GM21619 (cell line): ENCODE results near the gene ADTRP.

ENCODE experiments used
- ATAC-seq: cut with Tn5 transposase; IDR thresholded peaks from one replicate; pipeline ENCODE4 v1.9.1; 2021; ENCODE audit not compliant: unreplicated experiment

Gene ADTRP

GRCh38 chr6:11729076-11729475 is 49.5 kb downstream of the ADTRP start:
- ATAC-seq, result no peak

- no peak for ATAC-seq
These were observed 50.3 kb downstream of the ADTRP start for GRCh38 chr6:11727998-11728961.

- no peak for ATAC-seq
These were observed 51.1 kb downstream of the ADTRP start for GRCh38 chr6:11727346-11727997.

GRCh38 chr6:11724286-11724685 is 54.3 kb downstream of the ADTRP start:
- no peak for ATAC-seq

- no peak for ATAC-seq
These were observed 55.6 kb downstream of the ADTRP start for GRCh38 chr6:11722805-11723631.

GRCh38 chr6:11722220-11722619 is 56.4 kb downstream of the ADTRP start:
- no peak for ATAC-seq

- ATAC-seq, result no peak
These were observed 60.1 kb downstream of the ADTRP start for GRCh38 chr6:11718463-11718862.

- ATAC-seq, result no peak
These were observed 60.6 kb downstream of the ADTRP start for GRCh38 chr6:11718031-11718430.

- ATAC-seq, result no peak
These were observed 63.8 kb downstream of the ADTRP start for GRCh38 chr6:11714798-11715285.

- ATAC-seq, result no peak
These were observed 64.3 kb downstream of the ADTRP start for GRCh38 chr6:11714116-11714797.

GRCh38 chr6:11712760-11713159 is 65.8 kb downstream of the ADTRP start:
- no peak for ATAC-seq

- peak; percentile 28 for ATAC-seq
These were observed 66.5 kb downstream of the ADTRP start for GRCh38 chr6:11711984-11712711.

- ATAC-seq, result peak; percentile 43
These were observed 67.3 kb downstream of the ADTRP start for GRCh38 chr6:11711003-11711983.

GRCh38 chr6:11710311-11710761 is 68.3 kb downstream of the ADTRP start:
- ATAC-seq, result no peak

- ATAC-seq, result no peak
These were observed 72.4 kb downstream of the ADTRP start for GRCh38 chr6:11706171-11706570.

- ATAC-seq, result no peak
These were observed 73.1 kb downstream of the ADTRP start for GRCh38 chr6:11705483-11705882.

- no peak for ATAC-seq
These were observed 73.5 kb downstream of the ADTRP start for GRCh38 chr6:11705069-11705468.

GRCh38 chr6:11703725-11704124 is 74.9 kb downstream of the ADTRP start:
- ATAC-seq, result no peak
